K562 (cell line): ENCODE data around the gene ZBTB9. TPM values are rescaled to one million over a fixed set of nuclear protein-coding genes. Genes with fewer than 3 reads are reported as not detected.

ENCODE experiments used
- BRF2 ChIP-seq: IDR thresholded peaks from 3 replicates; pipeline ENCODE4 v1.6.1; 2011; ENCODE audit warnings: borderline replicate concordance, mild to moderate bottlenecking; ENCODE audit not compliant: insufficient read length, insufficient read depth
- CBFA2T3 ChIP-seq: fragments of 450-650 bp; IDR thresholded peaks from 2 replicates; pipeline ENCODE4 v1.6.1; 2017
- CBX8 ChIP-seq: fragments of 200-600 bp; sonication (generic); IDR thresholded peaks from 2 replicates; pipeline ENCODE4 v1.6.1; 2012; ENCODE audit warnings: borderline replicate concordance, mixed run types, low read depth, mild to moderate bottlenecking, moderate library complexity, mixed read lengths, low read length, control low read depth, inconsistent platforms; ENCODE audit not compliant: poor library complexity, severe bottlenecking; ENCODE audit errors: extremely low read depth
- ELK1 ChIP-seq: sonication (generic); formaldehyde crosslinking; IDR thresholded peaks from 2 replicates; pipeline ENCODE4 v1.8.1; 2022; ENCODE audit warnings: missing genetic modification reagents
- EZH2 ChIP-seq: IDR thresholded peaks from 2 replicates; pipeline ENCODE4 v1.6.1; 2012; ENCODE audit warnings: low read depth, mild to moderate bottlenecking, inconsistent platforms, low read length, borderline replicate concordance
- GABPB1 ChIP-seq: sonication (generic); formaldehyde crosslinking; IDR thresholded peaks from 2 replicates; pipeline ENCODE4 v1.8.0; 2022; ENCODE audit warnings: mild to moderate bottlenecking, missing genetic modification reagents
- HNRNPLL ChIP-seq: fragments of 200-400 bp; formaldehyde crosslinking; IDR thresholded peaks from 2 replicates; pipeline ENCODE4 v1.6.1; 2017; ENCODE audit warnings: low read length, low read depth, mild to moderate bottlenecking; ENCODE audit not compliant: poor library complexity, severe bottlenecking
- MEIS2 ChIP-seq: fragments of 450-650 bp; IDR thresholded peaks from 2 replicates; pipeline ENCODE4 v1.6.1; 2014; ENCODE audit warnings: mild to moderate bottlenecking; ENCODE audit not compliant: partially characterized antibody
- PTRF ChIP-seq: fragments of 450-650 bp; IDR thresholded peaks from 2 replicates; pipeline ENCODE4 v1.6.1; 2016; ENCODE audit warnings: mild to moderate bottlenecking, missing genetic modification characterization, missing compliant biosample characterization
- SP2 ChIP-seq: IDR thresholded peaks from 2 replicates; pipeline ENCODE4 v1.6.1; 2011; ENCODE audit warnings: mild to moderate bottlenecking, low read depth, low read length, moderate library complexity; ENCODE audit not compliant: poor library complexity, severe bottlenecking; ENCODE audit errors: extremely low read depth
- SRSF7 ChIP-seq: fragments of 200-400 bp; formaldehyde crosslinking; optimal IDR thresholded peaks from 2 replicates; pipeline ENCODE3; 2017; ENCODE audit warnings: mild to moderate bottlenecking, low read depth, low read length
- TGIF2 ChIP-seq: sonication (generic); formaldehyde crosslinking; IDR thresholded peaks from 2 replicates; pipeline ENCODE4 v1.8.1; 2022; ENCODE audit warnings: mild to moderate bottlenecking, missing genetic modification reagents, moderate library complexity
- U2AF1 ChIP-seq: fragments of 200-400 bp; formaldehyde crosslinking; optimal IDR thresholded peaks from 2 replicates; pipeline ENCODE3; 2017; ENCODE audit warnings: mild to moderate bottlenecking, low read depth, low read length, moderate library complexity
- XRCC4 ChIP-seq: IDR thresholded peaks from one replicate; pipeline ENCODE4 v1.6.1; 2011; ENCODE audit not compliant: insufficient read depth, insufficient read length; ENCODE audit errors: extremely low read depth
- ZBTB43 ChIP-seq: sonication (generic); formaldehyde crosslinking; IDR thresholded peaks from 2 replicates; pipeline ENCODE4 v1.8.0; 2023; ENCODE audit warnings: mild to moderate bottlenecking, missing genetic modification reagents
- ZC3H4 ChIP-seq: sonication (generic); formaldehyde crosslinking; IDR thresholded peaks from 2 replicates; pipeline ENCODE4 v1.9.0; 2021; ENCODE audit warnings: missing genetic modification reagents, borderline replicate concordance
- ZFP91 ChIP-seq: sonication (generic); formaldehyde crosslinking; IDR thresholded peaks from 2 replicates; pipeline ENCODE4 v1.8.0; 2022; ENCODE audit warnings: mild to moderate bottlenecking, missing genetic modification reagents
- ZFPM2 ChIP-seq: fragments of 250-450 bp; sonication (Bioruptor Pico); IDR thresholded peaks from 2 replicates; pipeline ENCODE4 v1.5.1; 2022; ENCODE audit warnings: mild to moderate bottlenecking
- ZNF263 ChIP-seq: sonication (generic); formaldehyde crosslinking; IDR thresholded peaks from 2 replicates; pipeline ENCODE4 v1.8.0; 2022; ENCODE audit warnings: mild to moderate bottlenecking, missing genetic modification reagents, borderline replicate concordance
- ZNF408 ChIP-seq: fragments of 250-450 bp; sonication (Bioruptor Pico); IDR thresholded peaks from 2 replicates; pipeline ENCODE4 v1.4.0; 2020; ENCODE audit warnings: low read depth, mild to moderate bottlenecking, moderate library complexity
- ZNF444 ChIP-seq: fragments of 250-450 bp; sonication (Bioruptor Pico); IDR thresholded peaks from 2 replicates; pipeline ENCODE4 v1.4.0; 2020; ENCODE audit warnings: mild to moderate bottlenecking, moderate library complexity
- ZNF586 ChIP-seq: fragments of 450-650 bp; formaldehyde crosslinking; conservative IDR thresholded peaks from 2 replicates; pipeline ENCODE4 v1.4.0; 2020; ENCODE audit warnings: mild to moderate bottlenecking, moderate library complexity
- ZNF717 ChIP-seq: fragments of 250-450 bp; sonication (Bioruptor Pico); IDR thresholded peaks from 2 replicates; pipeline ENCODE4 v1.5.0; 2021
- ZNF75A ChIP-seq: fragments of 450-650 bp; formaldehyde crosslinking; IDR thresholded peaks from 2 replicates; pipeline ENCODE4 v1.4.0; 2020; ENCODE audit warnings: mild to moderate bottlenecking
- ZNF77 ChIP-seq: fragments of 250-450 bp; sonication (Bioruptor Pico); IDR thresholded peaks from 2 replicates; pipeline ENCODE4 v1.5.0; 2020
- polyA plus RNA-seq, 8 experiments: library from polyadenylated mRNA; depleted of rRNA in 4 of 8; stranded (reverse) in 5 of 8; unstranded in 3 of 8; fragments of >200 nt; fragmentation: Nextera tagmentation in 2 of 8; fragmentation: Illumina TruSeq in 1 of 8; extraction: Ambion mirVana in 2 of 8; extraction: Trizol in 1 of 8; gene quantifications; 2 replicates each; pipeline versions ENCODE4 v1.2.1 to v1.2.3, GENCODE V29; 2011 to 2014; ENCODE audit warnings: inconsistent platforms in 1 of 8, missing spikeins in 1 of 8
- total RNA-seq, 7 experiments: library from RNA; depleted of rRNA in 6 of 7; stranded (reverse); fragments of >200 nt in 6 of 7; fragmentation: Illumina TruSeq in 2 of 7; extraction: Trizol in 2 of 7; gene quantifications; 2 replicates each; pipeline versions ENCODE4 v1.2.1 to v1.2.3, GENCODE V29; 2011 to 2021; ENCODE audit warnings: low replicate concordance in 1 of 7

Gene ZBTB9
- total and polyA plus RNA-seq, 9 of the 15 experiments (the other 6 are each of a cell fraction or from before 2014, with no cell fraction given) = 1.9 to 19.5 (median 10.4) TPM

- TF ChIP-seq ZBTB43 (no peak), U2AF1 (no peak), HNRNPLL (no peak), ZC3H4 (CRISPR knock-in tag) (peak; percentile 78; the same call in 1 of the 2 replicates), SP2 (no peak), PTRF (tag) (no peak), CBX8 (no peak), ZNF263 (CRISPR knock-in tag) (no peak), ZNF717 (no peak), TGIF2 (CRISPR knock-in tag) (no peak), ZNF444 (CRISPR knock-in tag) (no peak), MEIS2 (no peak), BRF2 (no peak), ZNF77 (CRISPR knock-in tag) (no peak), ZNF408 (no peak), ELK1 (CRISPR knock-in tag) (no peak), XRCC4 (no peak), SRSF7 (no peak), ZFP91 (CRISPR knock-in tag) (no peak), GABPB1 (no peak), EZH2 (no peak), ZNF586 (CRISPR knock-in tag) (0 out of 2 replicates have a peak, but pooled peaks have one; percentile 57), ZNF75A (CRISPR knock-in tag) (peak; percentile 58; the same call in 1 of the 2 replicates), CBFA2T3 (no peak), ZFPM2 (CRISPR knock-in tag) (no peak)
Measured at GRCh38 chr6:33418690-33419291, 35.6 kb upstream of the ZBTB9 start (continued).
